NCI-H226 (cell line): ENCODE data around the gene TBX10.
"Not testable (repeated sequence)": the region's sequence is repeated elsewhere in the genome, so short reads cannot be mapped to it uniquely, and the experiment has no call there.

ENCODE experiments used
- DNase-seq: peaks from one replicate; pipeline ENCODE4 v3.0.0-alpha.2; 2015

TBX10 gene

GRCh38 chr11:67663532-67664212, 24.1 kb upstream of the TBX10 start:
- no peak for DNase-seq

- no peak for DNase-seq
Observed at GRCh38 chr11:67662835-67663531, 23.4 kb upstream of the TBX10 start.

GRCh38 chr11:67662142-67662834, 22.7 kb upstream of the TBX10 start:
- no peak for DNase-seq

GRCh38 chr11:67660752-67661151, 21.2 kb upstream of the TBX10 start:
- not testable (repeated sequence) for DNase-seq

GRCh38 chr11:67659651-67660165, 20.1 kb upstream of the TBX10 start:
- DNase-seq: not testable (repeated sequence)

- no peak for DNase-seq
Observed at GRCh38 chr11:67657300-67657699, 17.7 kb upstream of the TBX10 start.

- peak; percentile 14 for DNase-seq
Observed at GRCh38 chr11:67656278-67656922, 16.8 kb upstream of the TBX10 start.

GRCh38 chr11:67654225-67654624, 14.7 kb upstream of the TBX10 start:
- no peak for DNase-seq

- DNase-seq: no peak
Observed at GRCh38 chr11:67652965-67653845, 13.6 kb upstream of the TBX10 start.

GRCh38 chr11:67651976-67652781, 12.6 kb upstream of the TBX10 start:
- no peak for DNase-seq

GRCh38 chr11:67649634-67650510, 10.3 kb upstream of the TBX10 start:
- no peak for DNase-seq

- DNase-seq: no peak
Observed at GRCh38 chr11:67648796-67649613, 9.4 kb upstream of the TBX10 start.

- DNase-seq: no peak
Observed at GRCh38 chr11:67648140-67648795, 8.7 kb upstream of the TBX10 start.

GRCh38 chr11:67647471-67647870, 7.9 kb upstream of the TBX10 start:
- no peak for DNase-seq

GRCh38 chr11:67646535-67647336, 7.2 kb upstream of the TBX10 start:
- DNase-seq: no peak

GRCh38 chr11:67645521-67646461, 6.2 kb upstream of the TBX10 start:
- DNase-seq: no peak
